Peyer's patch (tissue), 4 donors: ENCODE data around the gene HDAC9. TPM values are rescaled to one million over a fixed set of nuclear protein-coding genes. Genes with fewer than 3 reads are reported as not detected.

Experiments used
- DNase-seq, 3 donors: peaks; one replicate each; pipeline ENCODE4 v3.0.0-alpha.2; 2017 to 2019
- H3K27ac ChIP-seq, 4 donors: fragments of 200-600 bp; sonication (generic); one replicate each; pipeline ENCODE4 v1.5.1; 2016 to 2019
- H3K27me3 ChIP-seq, 2 donors: fragments of 200-600 bp; sonication (generic); one replicate each; pipeline ENCODE4 v1.5.1; 2019
- H3K36me3 ChIP-seq, 3 donors: fragments of 200-600 bp; sonication (generic); one replicate each; pipeline ENCODE4 v1.5.1; 2016 to 2019
- H3K4me1 ChIP-seq, 4 donors: fragments of 200-600 bp; sonication (generic); one replicate each; pipeline ENCODE4 v1.5.1; 2016 to 2019
- H3K4me3 ChIP-seq, 4 donors: fragments of 200-600 bp; sonication (generic); 1 replicate in 3 of 4; 2 replicates in 1 of 4; pipeline ENCODE4 v1.5.1; 2016 to 2019; ENCODE audit warnings: mild to moderate bottlenecking in 1 of 4
- H3K9me3 ChIP-seq, 4 donors: fragments of 200-600 bp; sonication (generic); one replicate each; pipeline ENCODE4 v1.5.1; 2016 to 2019; ENCODE audit warnings: mild to moderate bottlenecking in 1 of 4
- POLR2A ChIP-seq, 2 donors: fragments of 450-650 bp; IDR thresholded peaks; one replicate each; pipeline ENCODE4 v1.5.1; 2017; ENCODE audit warnings: antibody characterized with exemption in 2 of 2, mild to moderate bottlenecking in 2 of 2, moderate library complexity in 2 of 2
- total RNA-seq, 4 donors: library from RNA; depleted of rRNA; stranded (reverse); fragments of >200 nt; gene quantifications; one replicate each; pipeline ENCODE4 v1.1.0, GENCODE V29; 2016
- TF ChIP-seq, protein P1 (sequence below), 6 experiments: fragments of 450-650 bp in 4 of 6; fragments of 200-600 bp in 2 of 6; sonication (generic) in 1 of 6; IDR thresholded peaks; one replicate each; pipeline ENCODE4 v1.5.1; 2017 to 2019; ENCODE audit warnings: antibody characterized with exemption in 6 of 6, mild to moderate bottlenecking in 3 of 6, moderate library complexity in 1 of 6

HDAC9 gene
- total RNA-seq, 4 donors from 2014 or later = 0.88 to 75.9 (median 4.4) TPM

DNA sequence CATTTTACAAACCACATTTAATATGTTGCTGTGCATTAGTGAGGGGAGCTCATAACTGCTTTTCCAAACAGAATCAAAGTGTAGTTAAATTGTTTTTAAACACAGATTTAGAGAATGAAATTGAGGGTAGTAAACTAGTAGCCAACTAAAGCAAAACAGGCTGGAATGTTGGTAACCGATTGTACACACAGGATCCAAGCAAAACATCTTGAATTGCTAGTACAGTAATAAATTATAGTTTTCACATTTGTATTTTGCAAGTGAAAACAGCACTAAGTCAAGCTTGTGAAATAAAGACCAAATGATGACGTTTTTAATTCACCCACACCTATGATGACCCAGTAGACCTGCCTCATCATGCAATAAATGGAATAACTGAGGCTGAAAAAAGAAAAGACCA lies 198.3 kb downstream of the HDAC9 start:
- H3K27ac ChIP-seq = no peak overlapping the region
- no peak overlapping the region for H3K4me3 ChIP-seq
- no peaks in the 10 kb centered on the region for H3K27me3 ChIP-seq
- TF ChIP-seq, protein P1, sequence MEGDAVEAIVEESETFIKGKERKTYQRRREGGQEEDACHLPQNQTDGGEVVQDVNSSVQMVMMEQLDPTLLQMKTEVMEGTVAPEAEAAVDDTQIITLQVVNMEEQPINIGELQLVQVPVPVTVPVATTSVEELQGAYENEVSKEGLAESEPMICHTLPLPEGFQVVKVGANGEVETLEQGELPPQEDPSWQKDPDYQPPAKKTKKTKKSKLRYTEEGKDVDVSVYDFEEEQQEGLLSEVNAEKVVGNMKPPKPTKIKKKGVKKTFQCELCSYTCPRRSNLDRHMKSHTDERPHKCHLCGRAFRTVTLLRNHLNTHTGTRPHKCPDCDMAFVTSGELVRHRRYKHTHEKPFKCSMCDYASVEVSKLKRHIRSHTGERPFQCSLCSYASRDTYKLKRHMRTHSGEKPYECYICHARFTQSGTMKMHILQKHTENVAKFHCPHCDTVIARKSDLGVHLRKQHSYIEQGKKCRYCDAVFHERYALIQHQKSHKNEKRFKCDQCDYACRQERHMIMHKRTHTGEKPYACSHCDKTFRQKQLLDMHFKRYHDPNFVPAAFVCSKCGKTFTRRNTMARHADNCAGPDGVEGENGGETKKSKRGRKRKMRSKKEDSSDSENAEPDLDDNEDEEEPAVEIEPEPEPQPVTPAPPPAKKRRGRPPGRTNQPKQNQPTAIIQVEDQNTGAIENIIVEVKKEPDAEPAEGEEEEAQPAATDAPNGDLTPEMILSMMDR (IDR thresholded peaks at IDR 0.05) = no peak
- TF ChIP-seq POLR2A (IDR thresholded peaks at IDR 0.05) = no peak
- H3K9me3 ChIP-seq = no peaks in the 10 kb centered on the region
- no peak for DNase-seq
- H3K4me1 ChIP-seq = no peaks in the 10 kb centered on the region
- H3K36me3 ChIP-seq = no peaks in the 10 kb centered on the region

DNA sequence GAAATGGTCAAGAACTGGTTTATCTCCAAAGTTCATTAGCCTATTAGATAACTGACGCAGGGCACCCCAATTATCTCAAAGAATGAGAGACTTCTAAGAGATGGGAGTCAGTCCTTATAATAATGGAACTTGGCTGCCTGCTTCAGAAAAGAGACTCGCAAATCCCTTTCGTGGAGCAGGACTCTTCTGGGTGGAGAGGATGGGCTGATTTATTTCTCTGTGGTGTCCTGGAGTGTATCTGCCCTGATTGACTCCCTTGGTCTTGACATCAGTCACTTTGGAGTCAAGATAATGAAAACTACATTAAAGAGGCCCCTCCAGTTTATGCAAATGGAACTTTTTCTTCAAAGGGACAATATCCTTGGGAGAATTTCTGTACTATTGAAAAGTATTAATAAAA lies 198.9 kb downstream of the HDAC9 start:
- H3K27ac ChIP-seq = no peak overlapping the region
- H3K4me1 ChIP-seq = no peaks in the 10 kb centered on the region
- H3K4me3 ChIP-seq = no peak overlapping the region
- no peaks in the 10 kb centered on the region for H3K36me3 ChIP-seq
- TF ChIP-seq POLR2A (IDR thresholded peaks at IDR 0.05) = no peak
- TF ChIP-seq, protein P1 (IDR thresholded peaks at IDR 0.05) = no peak
- no peak for DNase-seq
- no peaks in the 10 kb centered on the region for H3K9me3 ChIP-seq
- no peaks in the 10 kb centered on the region for H3K27me3 ChIP-seq

DNA sequence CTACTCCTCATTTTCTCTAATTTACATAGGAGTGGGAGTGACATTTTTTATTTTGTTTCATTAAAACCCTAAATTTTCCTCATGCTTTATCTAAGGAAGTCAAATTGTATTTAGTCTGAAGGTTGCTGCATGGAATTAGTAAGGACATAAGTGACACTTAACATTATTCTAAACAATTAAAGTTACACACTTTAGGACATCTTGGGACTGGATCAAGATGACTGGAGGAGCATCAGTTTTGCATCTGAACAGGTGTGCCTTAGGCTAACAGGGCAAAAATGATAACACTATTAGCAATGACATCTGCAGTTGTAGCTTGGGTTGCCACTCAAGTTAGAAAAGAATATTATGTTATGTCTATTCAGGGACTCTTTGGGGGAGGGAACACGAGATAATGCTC lies 199.4 kb downstream of the HDAC9 start:
- DNase-seq = no peak
- Histone ChIP-seq H3K27ac (no peak overlapping the region), H3K36me3 (no peaks in the 10 kb centered on the region), H3K4me1 (no peaks in the 10 kb centered on the region), H3K4me3 (no peak overlapping the region), H3K9me3 (no peaks in the 10 kb centered on the region), H3K27me3 (no peaks in the 10 kb centered on the region)
- TF ChIP-seq, protein P1 (IDR thresholded peaks at IDR 0.05) = no peak
- no peak for TF ChIP-seq POLR2A (IDR thresholded peaks at IDR 0.05)

DNA sequence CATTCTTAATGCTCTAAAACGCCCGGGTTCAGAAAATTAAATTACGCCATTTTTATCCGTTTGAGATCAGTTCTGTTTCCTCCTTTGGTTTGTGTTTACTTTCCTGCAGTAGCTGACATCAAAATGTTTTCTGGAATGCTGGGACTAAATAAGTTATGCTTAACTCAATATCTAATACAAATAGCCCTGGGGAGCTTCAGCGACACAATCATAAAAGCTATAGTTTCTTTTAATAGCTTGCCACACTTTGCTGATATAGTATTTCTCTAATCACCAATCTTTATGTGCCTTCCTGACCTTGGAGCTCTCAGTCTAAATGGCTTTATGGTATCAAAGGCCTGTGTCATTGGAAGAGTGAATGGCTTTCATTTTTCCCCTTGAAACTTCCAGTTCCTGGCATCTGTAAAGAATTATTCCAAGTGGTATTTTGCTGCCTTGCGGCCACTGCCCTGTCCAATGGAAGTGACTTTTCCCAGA lies 202.7 kb downstream of the HDAC9 start:
- Histone ChIP-seq H3K9me3 (no peaks in the 10 kb centered on the region), H3K4me3 (no peak overlapping the region), H3K27me3 (no peaks in the 10 kb centered on the region), H3K4me1 (no peaks in the 10 kb centered on the region), H3K36me3 (no peaks in the 10 kb centered on the region), H3K27ac (no peak overlapping the region)
- DNase-seq = no peak
- no peak for TF ChIP-seq POLR2A (IDR thresholded peaks at IDR 0.05)
- TF ChIP-seq, protein P1 (IDR thresholded peaks at IDR 0.05) = no peak

DNA sequence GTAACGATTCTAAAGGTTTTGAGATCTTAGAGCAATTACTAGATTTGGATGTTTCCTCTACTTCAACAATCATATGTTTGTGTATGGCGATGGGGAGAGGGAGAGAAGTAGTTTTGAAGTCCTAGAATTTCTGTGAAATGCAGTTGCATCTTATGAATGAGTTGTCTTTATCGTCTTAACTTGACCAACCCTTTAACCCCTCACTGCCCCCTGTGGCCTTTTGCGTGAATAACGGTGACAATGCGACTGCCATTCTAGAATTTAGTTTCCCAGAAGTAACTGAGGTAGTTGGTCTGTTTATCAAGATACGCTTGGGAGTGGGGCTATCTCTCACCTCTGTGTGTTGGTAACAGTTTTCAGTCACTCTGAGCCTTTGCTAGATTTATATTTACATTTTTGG lies 204.6 kb downstream of the HDAC9 start:
- H3K4me1 ChIP-seq = no peaks in the 10 kb centered on the region
- no peak overlapping the region for H3K27ac ChIP-seq
- no peaks in the 10 kb centered on the region for H3K27me3 ChIP-seq
- no peaks in the 10 kb centered on the region for H3K36me3 ChIP-seq
- TF ChIP-seq, protein P1 (IDR thresholded peaks at IDR 0.05) = no peak
- no peak for TF ChIP-seq POLR2A (IDR thresholded peaks at IDR 0.05)
- H3K4me3 ChIP-seq = no peak overlapping the region
- H3K9me3 ChIP-seq = no peaks in the 10 kb centered on the region
- no peak for DNase-seq
